Esophagus squamous epithelium (tissue), 4 donors: ENCODE data around the gene CAPN12.

Experiments
- CTCF ChIP-seq, 6 experiments: fragments of 450-650 bp in 4 of 6; fragments of 200-600 bp in 2 of 6; sonication (generic) in 2 of 6; IDR thresholded peaks; one replicate each; pipeline ENCODE4 v1.5.1; 2016 to 2019; ENCODE audit warnings: antibody characterized with exemption in 6 of 6, mild to moderate bottlenecking in 4 of 6, moderate library complexity in 4 of 6
- POLR2A ChIP-seq, 4 donors: fragments of 450-650 bp; IDR thresholded peaks; one replicate each; pipeline ENCODE4 v1.6.1; 2017; ENCODE audit warnings: antibody characterized with exemption in 4 of 4, mild to moderate bottlenecking in 4 of 4, moderate library complexity in 3 of 4

- no peak for TF ChIP-seq CTCF (IDR thresholded peaks at IDR 0.05)
- TF ChIP-seq POLR2A (IDR thresholded peaks at IDR 0.05): no peak
Observed at GRCh38 chr19:38733493-38734175, 10.6 kb downstream of the CAPN12 start.
